Panc1 (cell line): ENCODE measurements around the gene ZBTB7C. TPM values are rescaled to one million over a fixed set of nuclear protein-coding genes. Genes with fewer than 3 reads are reported as not detected.

Experiments used
- ATAC-seq: fragments of 200-7000 bp; cut with Tn5 transposase; 2 replicates; pipeline ENCODE4 v1.9.1; 2020; ENCODE audit warnings: mild to moderate bottlenecking, moderate library complexity
- BruUV-seq: library from RNA; stranded (reverse); fragments of 400-500 nt; replicated peaks from 2 replicates; lab custom pipeline; 2021; lab: Mats Ljungman, UMichigan
- CTCF ChIA-PET: fragments of 300-600 bp; sonication (Branson Sonifier 250); formaldehyde crosslinking; loops from one replicate; lab custom pipeline; 2022; ENCODE audit warnings: antibody characterized with exemption; lab: Charles Lee
- POLR2A ChIA-PET: fragments of 300-600 bp; sonication (Branson Sonifier 250); formaldehyde crosslinking; loops from one replicate; lab custom pipeline; 2022; ENCODE audit warnings: antibody characterized with exemption; lab: Charles Lee
- DNase-seq: peaks from one replicate; pipeline ENCODE4 v3.0.0-alpha.2; 2010; ENCODE audit warnings: low read depth, low spot score
- H3K27ac ChIP-seq: 2 replicates; pipeline ENCODE4 v1.5.1; 2011; ENCODE audit warnings: mild to moderate bottlenecking, low read length, inconsistent platforms
- H3K27me3 ChIP-seq: fragments of 200-500 bp; sonication (Bioruptor generic); 2 replicates; pipeline ENCODE4 v1.6.0; 2014; ENCODE audit warnings: low read length, inconsistent platforms; ENCODE audit not compliant: control insufficient read depth, insufficient read depth
- H3K36me3 ChIP-seq: fragments of 200-500 bp; sonication (Bioruptor generic); 2 replicates; pipeline ENCODE4 v1.5.1; 2014; ENCODE audit warnings: inconsistent platforms, mild to moderate bottlenecking, low read length, moderate library complexity; ENCODE audit not compliant: control insufficient read depth, insufficient read depth
- H3K4me1 ChIP-seq: 2 replicates; pipeline ENCODE4 v1.5.1; 2011; ENCODE audit warnings: inconsistent platforms, mild to moderate bottlenecking, low read length, moderate library complexity; ENCODE audit not compliant: control insufficient read depth, insufficient read depth
- H3K4me3 ChIP-seq, 2 experiments: 2 replicates each; pipeline ENCODE4 v1.5.1; 2011 to 2012; ENCODE audit warnings: low read depth in 2 of 2, low read length in 2 of 2, mild to moderate bottlenecking in 2 of 2, inconsistent platforms in 1 of 2, moderate library complexity in 1 of 2
- H3K9me3 ChIP-seq: fragments of 200-500 bp; sonication (Bioruptor generic); 2 replicates; pipeline ENCODE4 v1.5.1; 2014; ENCODE audit warnings: low read depth, mild to moderate bottlenecking, inconsistent platforms, low read length, moderate library complexity; ENCODE audit not compliant: control insufficient read depth, insufficient read depth
- TCF7L2 ChIP-seq: IDR thresholded peaks from 2 replicates; pipeline ENCODE4 v1.6.1; 2011; ENCODE audit warnings: mild to moderate bottlenecking, low read depth, low read length, inconsistent platforms
- in situ Hi-C: cut with HindIII; loops from 2 replicates; pipeline ENCODE4 v1.10.0; 2016; ENCODE audit warnings: low sequenced_read_pairs, low pct_unique_long_range_greater_than_20kb
- intact Hi-C: fragments of 100-400 bp; cut with micrococcal nuclease; formaldehyde crosslinking; loops from one replicate; pipeline ENCODE4 v1.10.0; 2022; ENCODE audit not compliant: unreplicated experiment
- total RNA-seq: library from RNA; stranded (reverse); gene quantifications from one replicate; pipeline ENCODE4 v1.2.1, GENCODE V29; 2021; ENCODE audit not compliant: unreplicated experiment
- TF ChIP-seq, protein P1 (sequence below): fragments of 450-650 bp; IDR thresholded peaks from 2 replicates; pipeline ENCODE4 v1.5.1; 2017; ENCODE audit warnings: mild to moderate bottlenecking

The ZBTB7C gene
- total RNA-seq, 1 experiment from 2014 or later = 0.03 TPM

DNA sequence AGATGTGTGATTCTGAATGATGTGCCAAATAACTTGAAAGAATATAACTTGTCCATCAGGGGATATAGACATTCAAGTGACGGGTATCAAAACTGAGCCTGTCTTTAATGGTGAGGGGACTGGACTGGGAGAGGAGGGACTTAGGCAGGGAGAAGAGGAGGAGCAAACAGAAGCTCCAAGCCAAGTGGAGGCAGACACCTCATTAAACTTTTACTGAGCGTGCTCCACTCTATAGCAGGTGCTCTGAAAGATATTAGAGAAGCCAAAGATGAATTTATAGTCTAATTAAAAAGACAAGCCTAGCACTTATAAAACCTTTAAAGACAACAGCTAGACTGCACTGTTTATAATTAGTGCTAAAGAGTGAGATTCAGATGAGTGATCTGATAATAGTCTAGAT is 431.0 kb downstream of the ZBTB7C start:
- Histone ChIP-seq H3K27me3 (peaks cover 2% of the 10 kb centered on the region; the same call in 1 of the 2 replicates), H3K4me3 (no peak overlapping the region), H3K4me1 (no peaks in the 10 kb centered on the region), H3K36me3 (no peaks in the 10 kb centered on the region), H3K27ac (no peak overlapping the region), H3K9me3 (no peaks in the 10 kb centered on the region)
- POLR2A ChIA-PET = no interaction called here
- intact Hi-C loops (no loop called here), in situ Hi-C loops (no loop called here)
- BruUV-seq = no TSS peak
- CTCF ChIA-PET = no interaction called here
- DNase-seq (no peak), ATAC-seq (no peak)
- TF ChIP-seq, protein P1, sequence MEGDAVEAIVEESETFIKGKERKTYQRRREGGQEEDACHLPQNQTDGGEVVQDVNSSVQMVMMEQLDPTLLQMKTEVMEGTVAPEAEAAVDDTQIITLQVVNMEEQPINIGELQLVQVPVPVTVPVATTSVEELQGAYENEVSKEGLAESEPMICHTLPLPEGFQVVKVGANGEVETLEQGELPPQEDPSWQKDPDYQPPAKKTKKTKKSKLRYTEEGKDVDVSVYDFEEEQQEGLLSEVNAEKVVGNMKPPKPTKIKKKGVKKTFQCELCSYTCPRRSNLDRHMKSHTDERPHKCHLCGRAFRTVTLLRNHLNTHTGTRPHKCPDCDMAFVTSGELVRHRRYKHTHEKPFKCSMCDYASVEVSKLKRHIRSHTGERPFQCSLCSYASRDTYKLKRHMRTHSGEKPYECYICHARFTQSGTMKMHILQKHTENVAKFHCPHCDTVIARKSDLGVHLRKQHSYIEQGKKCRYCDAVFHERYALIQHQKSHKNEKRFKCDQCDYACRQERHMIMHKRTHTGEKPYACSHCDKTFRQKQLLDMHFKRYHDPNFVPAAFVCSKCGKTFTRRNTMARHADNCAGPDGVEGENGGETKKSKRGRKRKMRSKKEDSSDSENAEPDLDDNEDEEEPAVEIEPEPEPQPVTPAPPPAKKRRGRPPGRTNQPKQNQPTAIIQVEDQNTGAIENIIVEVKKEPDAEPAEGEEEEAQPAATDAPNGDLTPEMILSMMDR = no peak
- TF ChIP-seq TCF7L2 = no peak

Other genes with a start within 250 kb of the ZBTB7C start
- gene CTIF, start 129.6 kb upstream of the ZBTB7C start, total RNA-seq = 26.5 TPM